Activated T-cell treated with anti-CD3 and anti-CD28 coated beads for 1 hour (primary cell): Measurements from ENCODE around the gene MYBPC3.

Source experiments
- DNase-seq: peaks from one replicate; pipeline ENCODE4 v3.0.0-alpha.2; 2020; ENCODE audit warnings: low read depth

Gene MYBPC3

DNA sequence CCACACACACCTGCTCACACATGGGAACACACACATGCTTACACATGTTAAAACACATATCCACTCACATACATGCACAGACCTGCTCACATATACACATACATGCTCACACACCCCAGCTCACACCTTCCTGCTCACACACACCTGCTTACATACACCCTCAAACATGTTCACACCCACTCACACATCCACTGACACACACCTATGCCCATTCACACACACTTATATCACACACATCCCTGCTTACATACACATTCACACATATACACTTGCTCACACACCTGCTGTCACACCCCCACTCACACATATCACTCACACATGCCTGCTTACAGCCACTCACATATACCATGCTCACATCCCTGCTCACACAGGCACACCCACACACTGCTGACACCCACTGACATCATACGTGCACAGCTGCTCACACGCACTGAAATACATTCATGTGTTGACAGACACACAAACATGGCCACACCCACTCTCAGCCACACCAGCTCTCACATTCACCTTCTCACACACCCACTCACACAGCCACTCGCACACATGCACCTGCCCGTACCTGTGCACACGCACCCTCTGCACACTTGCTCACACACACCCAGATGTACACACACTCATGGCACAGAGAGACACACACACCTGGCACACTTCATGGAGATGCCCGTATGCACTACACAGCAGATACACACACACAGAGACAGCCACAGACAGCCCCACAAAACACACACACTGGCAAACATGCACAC lies 5.7 kb upstream of the MYBPC3 start:
- no peak for DNase-seq

GRCh38 chr11:47356998-47357329 lies 4.5 kb upstream of the MYBPC3 start:
- DNase-seq: no peak

DNA sequence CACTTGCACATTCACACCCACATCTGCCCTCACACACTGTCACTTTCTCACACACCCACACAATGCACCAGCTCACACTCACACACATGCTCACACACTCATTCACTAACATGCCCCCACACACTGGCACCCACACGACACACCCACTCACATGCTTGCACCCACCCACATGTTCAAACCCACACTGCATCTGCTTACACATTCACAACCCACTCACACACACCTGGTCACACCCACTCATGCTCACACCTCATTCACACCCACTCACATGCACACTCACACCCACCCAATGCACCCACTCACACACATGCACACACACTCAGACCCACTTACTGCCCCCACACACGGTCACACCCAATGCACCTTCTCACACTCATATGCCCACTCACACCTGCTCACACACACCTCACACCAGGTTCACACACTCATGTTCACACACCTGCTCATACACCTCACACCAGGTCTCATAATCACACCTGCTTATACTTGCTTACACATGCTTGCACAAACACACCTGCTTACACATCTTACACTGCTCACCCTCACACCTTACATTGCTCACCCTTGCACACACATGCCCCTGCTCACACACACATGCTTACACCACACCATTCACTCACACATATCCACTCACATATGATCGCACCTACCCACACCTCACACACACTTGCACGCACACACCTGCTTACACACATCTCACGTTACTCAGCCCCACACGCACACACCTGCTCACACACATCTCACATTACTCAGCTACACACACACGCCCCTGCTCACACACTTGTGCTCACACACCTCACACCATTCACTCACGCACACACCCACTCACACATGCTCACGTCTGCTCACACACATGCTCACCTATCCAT lies 3.9 kb upstream of the MYBPC3 start:
- no peak for DNase-seq

GRCh38 chr11:47355283-47356128 lies 3.0 kb upstream of the MYBPC3 start:
- DNase-seq: no peak

DNA sequence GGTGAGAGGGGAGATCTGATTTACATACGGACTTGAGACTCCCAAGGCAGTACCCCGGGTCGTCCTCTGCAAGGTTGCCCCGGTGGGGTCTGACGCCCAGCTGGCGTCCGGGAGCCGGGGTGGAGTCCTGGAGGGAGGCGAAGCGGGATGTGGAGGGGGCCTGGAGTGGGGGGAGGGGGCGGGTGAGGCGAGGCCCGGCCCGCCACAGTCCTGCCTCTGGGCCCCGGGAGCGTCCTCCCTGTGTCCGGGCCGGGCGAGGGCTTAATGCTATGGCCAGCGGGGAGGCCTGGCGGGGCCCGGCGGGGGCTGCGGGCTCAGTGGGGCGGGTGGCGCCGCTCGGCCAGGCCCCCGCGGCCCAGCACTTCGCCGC lies 2.4 kb upstream of the MYBPC3 start:
- DNase-seq: no peak

DNA sequence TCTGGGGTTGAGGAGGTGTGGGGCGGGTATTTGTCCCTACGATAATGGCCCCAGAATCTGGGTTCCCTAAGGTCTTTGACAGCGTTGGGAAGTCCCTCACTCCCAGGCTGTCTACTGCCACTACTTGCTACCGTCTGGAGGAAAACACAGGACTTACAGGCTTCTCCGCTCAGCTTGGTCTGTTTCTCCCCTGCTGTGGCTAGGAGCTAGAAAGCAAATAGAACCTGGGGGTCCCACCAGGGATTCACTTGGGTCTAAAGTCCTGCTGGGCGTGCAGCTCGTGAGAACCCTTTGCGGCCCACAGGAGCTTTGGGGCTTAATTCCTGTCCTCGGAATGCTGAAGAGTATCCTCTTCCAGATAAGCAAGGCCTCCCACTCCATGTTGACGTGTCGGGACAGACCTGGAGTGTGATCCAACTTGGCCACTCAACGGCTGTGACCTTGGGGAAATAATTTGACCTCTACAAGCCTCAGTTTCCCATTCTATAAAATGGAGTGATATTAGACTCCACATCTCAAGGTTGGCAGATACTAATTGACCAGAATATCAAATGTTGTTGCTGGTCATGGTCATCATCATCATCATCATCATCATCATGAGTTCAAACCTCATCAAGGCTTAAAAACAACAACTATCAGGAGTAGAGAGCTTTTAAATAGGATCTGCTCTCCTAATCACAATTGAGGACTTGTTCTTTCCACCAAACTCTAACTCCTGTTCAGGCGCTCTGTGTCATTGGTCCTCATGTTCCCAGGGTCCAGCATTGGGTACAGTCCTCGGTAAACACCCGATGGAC lies 1.7 kb upstream of the MYBPC3 start:
- DNase-seq: no peak

- no peak for DNase-seq
These were observed 1.1 kb downstream of the MYBPC3 start for GRCh38 chr11:47351156-47352126.

GRCh38 chr11:47350315-47350714 lies 2.2 kb downstream of the MYBPC3 start:
- DNase-seq: no peak

DNA sequence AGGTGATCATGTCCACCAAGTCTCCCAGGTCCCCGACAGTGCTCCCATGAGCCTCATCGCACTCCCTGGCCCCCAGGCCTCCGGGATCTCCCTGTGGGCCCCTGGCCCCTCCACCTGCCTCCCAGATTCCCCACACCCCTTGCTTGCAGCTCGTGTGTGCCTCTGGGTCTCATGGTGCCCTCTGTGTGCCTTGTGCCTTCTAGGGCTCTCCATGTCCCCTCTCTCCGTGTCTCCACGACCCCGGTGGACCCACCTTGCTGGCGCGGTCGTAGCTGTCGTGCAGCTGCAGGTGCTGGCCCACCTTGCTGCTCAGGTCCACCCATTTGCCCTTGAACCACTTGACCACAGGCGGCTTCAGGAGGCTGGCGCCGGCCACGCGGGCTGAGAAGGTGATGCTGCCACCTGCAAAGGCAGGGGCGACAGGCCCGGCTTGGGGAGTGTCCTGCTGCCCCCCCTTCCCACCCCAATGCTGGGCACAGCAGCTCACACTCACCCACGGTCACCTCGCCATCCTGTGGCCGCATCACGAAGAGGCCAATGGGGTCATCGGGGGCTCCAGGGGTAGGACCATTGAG lies 2.9 kb downstream of the MYBPC3 start:
- no peak for DNase-seq

DNA sequence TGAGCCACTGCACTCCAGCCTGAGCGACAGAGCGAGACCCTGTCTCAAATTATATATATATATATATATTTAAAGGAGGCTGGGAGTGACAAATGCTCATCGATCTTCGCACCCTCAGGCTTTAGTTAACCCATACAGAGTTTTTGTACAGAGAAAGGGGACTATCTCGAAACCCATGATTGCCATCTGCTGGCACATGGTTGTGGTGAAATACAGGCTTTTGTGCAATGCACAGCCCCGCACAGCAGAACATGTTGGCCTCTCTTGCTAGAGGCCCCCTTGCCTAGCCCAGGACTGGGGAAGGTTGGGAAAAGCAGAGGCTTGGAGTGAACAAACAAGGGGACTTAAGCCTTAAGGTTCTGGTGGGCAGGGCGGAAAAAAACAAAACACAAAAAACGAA lies 3.6 kb downstream of the MYBPC3 start:
- no peak for DNase-seq

DNA sequence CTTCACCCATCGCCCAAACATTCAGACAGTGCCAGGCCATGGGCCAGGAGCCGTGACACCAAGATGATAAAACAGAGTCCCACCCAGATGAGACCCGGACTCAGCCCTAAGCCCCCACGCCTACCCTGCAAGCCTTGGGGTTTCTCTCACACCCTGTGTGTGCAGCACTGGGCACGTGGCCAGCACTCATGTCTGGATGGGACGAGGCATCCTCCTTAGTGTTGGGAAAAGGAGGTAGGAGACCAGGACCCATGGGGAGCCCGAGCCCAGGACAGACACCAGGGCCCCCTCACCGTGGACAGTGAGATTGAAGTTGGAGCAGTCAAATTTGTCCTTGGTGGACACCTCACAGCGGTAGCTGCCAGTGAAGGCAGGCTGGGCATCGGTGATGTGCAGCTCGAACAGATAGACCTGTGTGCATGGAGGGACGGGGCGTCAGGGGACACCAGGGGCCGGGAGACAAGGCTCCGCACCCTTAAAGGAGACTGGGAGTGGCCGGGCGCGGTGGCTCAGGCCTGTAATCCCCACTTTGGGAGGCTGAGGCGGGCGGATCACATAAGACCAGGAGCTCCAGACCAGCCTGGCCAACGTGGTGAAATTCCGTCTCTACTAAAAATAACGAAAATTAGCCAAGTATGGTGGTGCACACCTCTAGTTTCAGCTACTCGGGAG lies 4.2 kb downstream of the MYBPC3 start:
- no peak for DNase-seq

- DNase-seq: no peak
These were observed 5.4 kb downstream of the MYBPC3 start for GRCh38 chr11:47347137-47347536.

DNA sequence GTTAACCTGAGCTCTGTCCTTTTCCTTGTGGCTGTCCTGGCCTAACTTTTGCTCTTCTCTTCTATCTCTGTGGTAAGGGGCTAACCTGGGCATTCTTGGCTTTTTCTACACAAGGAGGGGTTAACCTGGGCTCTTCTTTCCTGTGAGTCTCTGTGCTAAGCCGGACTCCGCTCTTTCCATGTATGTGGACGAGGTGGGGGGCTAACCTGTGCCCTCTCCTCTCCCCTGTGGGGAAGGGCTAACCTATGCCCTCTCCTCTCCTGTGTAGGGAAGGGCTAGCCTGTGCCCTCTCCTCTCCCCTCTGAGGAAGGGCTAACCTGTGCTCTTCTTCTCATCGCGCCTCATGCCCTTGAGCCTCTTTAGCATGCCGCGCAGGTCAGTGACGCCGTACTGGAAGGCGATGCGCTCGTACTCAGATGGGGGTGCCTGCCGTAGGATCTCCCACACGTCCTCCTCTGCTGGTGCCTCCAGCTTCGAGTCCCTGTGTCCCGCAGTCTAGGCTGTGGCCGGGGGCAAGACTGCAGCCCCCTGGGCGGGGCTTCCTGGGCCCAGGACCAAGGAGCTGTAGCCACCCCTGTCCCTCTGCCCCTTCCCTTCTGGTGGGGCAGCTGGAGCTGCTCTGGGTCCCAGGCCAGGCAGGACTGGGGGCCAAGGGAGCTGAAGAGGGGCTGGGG lies 6.5 kb downstream of the MYBPC3 start:
- no peak for DNase-seq

GRCh38 chr11:47342854-47343253 lies 9.6 kb downstream of the MYBPC3 start:
- no peak for DNase-seq

- DNase-seq: no peak
These were observed 10.3 kb downstream of the MYBPC3 start for GRCh38 chr11:47342036-47342803.

DNA sequence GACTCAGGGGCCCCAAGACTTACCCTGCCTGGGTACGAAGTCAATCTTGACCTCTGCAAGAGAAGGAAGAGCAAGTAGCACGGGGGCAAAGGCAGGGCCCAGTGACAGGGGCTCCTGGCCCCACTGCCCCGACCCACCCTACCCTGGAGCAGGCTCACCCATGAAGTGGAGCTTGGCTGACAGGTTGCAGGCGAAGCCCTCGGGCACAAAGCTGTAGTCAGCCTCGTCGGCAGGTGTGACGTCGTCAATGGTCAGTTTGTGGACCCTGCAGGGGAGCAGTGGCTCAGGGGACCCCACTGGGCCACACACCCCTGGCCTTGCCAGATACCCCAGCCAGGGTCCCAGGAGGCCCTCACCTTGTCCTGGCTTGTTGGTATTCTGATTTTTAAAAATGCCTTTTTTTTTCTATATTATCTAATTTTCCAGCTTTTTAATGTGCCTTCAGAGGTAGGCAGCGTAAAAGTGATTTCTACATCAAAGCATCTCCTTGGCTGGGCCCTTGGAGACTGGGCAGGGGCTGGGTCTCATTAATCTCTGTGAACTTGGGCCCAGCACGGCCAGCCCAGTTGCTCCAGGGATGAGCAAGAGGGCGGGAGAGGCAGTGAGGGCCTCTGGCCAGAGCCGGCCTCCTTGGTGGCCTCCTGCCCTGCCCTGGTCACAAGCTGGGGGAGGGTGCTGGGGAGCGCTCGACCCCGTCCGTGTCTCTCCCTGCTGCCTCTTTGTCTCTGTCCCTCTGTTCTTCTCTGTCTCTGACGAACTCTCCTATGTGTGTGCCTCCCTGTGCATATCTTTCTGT lies 11.3 kb downstream of the MYBPC3 start:
- DNase-seq: no peak

DNA sequence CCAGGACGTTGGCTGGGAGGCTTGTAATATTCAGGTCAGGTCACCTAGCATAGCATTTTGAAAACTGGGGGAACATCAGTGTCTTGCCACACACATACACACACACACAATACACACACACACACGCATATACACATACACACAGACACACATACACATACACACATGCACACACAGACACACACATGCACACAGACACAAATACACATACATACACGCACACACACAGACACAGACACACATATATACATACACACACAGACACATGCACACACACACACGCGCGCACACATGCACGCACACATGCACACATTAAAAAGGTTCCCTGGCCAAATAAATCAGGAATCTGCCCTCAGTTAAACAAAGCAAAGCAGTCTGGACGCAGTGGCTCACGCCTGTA lies 12.5 kb downstream of the MYBPC3 start:
- DNase-seq: no peak
